RCC 7860 (cell line): ENCODE data around the gene HEXIM1.

ENCODE experiments used
- DNase-seq: peaks from one replicate; pipeline ENCODE4 v3.0.0-alpha.2; 2015; ENCODE audit warnings: low spot score
- FAIRE-seq: peaks from 2 replicates; lab custom pipeline; 2012; peaks lifted over from hg19 to GRCh38; lab: Jason Lieb, UNC

Gene HEXIM1

GRCh38 chr17:45148183-45149036 lies at the start of gene HEXIM1:
HEXIM1 (plus strand) TSS chr17:45148475; CDS start chr17:45149191, 716 bp downstream.
- peak; percentile 99 for DNase-seq
- FAIRE-seq: peak; percentile 88

GRCh38 chr17:45098869-45099616 lies 49.2 kb upstream of the HEXIM1 start:
- DNase-seq (peak; percentile 47), FAIRE-seq (no peak)

- DNase-seq (no peak), FAIRE-seq (no peak)
Observed at GRCh38 chr17:45101546-45101882, 46.8 kb upstream of the HEXIM1 start.

- FAIRE-seq (no peak), DNase-seq (no peak)
Observed at GRCh38 chr17:45101883-45102811, 46.1 kb upstream of the HEXIM1 start.

GRCh38 chr17:45102856-45103255 lies 45.4 kb upstream of the HEXIM1 start:
- no peak for DNase-seq
- FAIRE-seq: no peak

GRCh38 chr17:45103269-45103795 lies 44.9 kb upstream of the HEXIM1 start:
- FAIRE-seq: no peak
- no peak for DNase-seq

GRCh38 chr17:45104029-45104428 lies 44.2 kb upstream of the HEXIM1 start:
- FAIRE-seq (no peak), DNase-seq (no peak)

- FAIRE-seq: no peak
- DNase-seq: no peak
Observed at GRCh38 chr17:45104497-45104896, 43.8 kb upstream of the HEXIM1 start.

- DNase-seq (no peak), FAIRE-seq (no peak)
Observed at GRCh38 chr17:45104907-45105624, 43.2 kb upstream of the HEXIM1 start.

GRCh38 chr17:45106096-45106495 lies 42.2 kb upstream of the HEXIM1 start:
- no peak for FAIRE-seq
- DNase-seq: no peak

GRCh38 chr17:45106582-45106981 lies 41.7 kb upstream of the HEXIM1 start:
- FAIRE-seq (no peak), DNase-seq (no peak)

- FAIRE-seq: no peak
- DNase-seq: no peak
Observed at GRCh38 chr17:45107293-45108010, 40.8 kb upstream of the HEXIM1 start.

- DNase-seq (no peak), FAIRE-seq (no peak)
Observed at GRCh38 chr17:45108051-45108450, 40.2 kb upstream of the HEXIM1 start.

GRCh38 chr17:45108595-45109521 lies 39.4 kb upstream of the HEXIM1 start:
- FAIRE-seq (no peak), DNase-seq (no peak)

- DNase-seq (no peak), FAIRE-seq (no peak)
Observed at GRCh38 chr17:45110676-45111611, 37.3 kb upstream of the HEXIM1 start.

- DNase-seq: no peak
- no peak for FAIRE-seq
Observed at GRCh38 chr17:45111850-45112249, 36.4 kb upstream of the HEXIM1 start.
